ENCODE data around the gene TFB1M. TPM values are rescaled to one million over a fixed set of nuclear protein-coding genes. Genes with fewer than 3 reads are reported as not detected.

The TFB1M gene
- total RNA-seq, 6 experiments from 2014 or later, result 12.3 to 18.9 (median 16.2) TPM

- Histone ChIP-seq H3K4me3 (no peak overlapping the region), H3K36me3 (peaks cover 2 to 48% (median 18%) of the 10 kb centered on the region in 4 donors), H3K27me3 (no peaks in the 10 kb centered on the region), H3K9me3 (no peaks in the 10 kb centered on the region), H3K27ac (no peak overlapping the region), H3K4me1 (no peaks in the 10 kb centered on the region)
- WGBS (ENCODE audit: insufficient coverage, low coverage, low lambda C conversion rate, missing lambda C conversion rate), result 100% methylated on average over 3 of the region's 3 CpGs
- no peak for ATAC-seq
- no peak for DNase-seq
- intact Hi-C loops (cut with DNase I), result no loop called here
- TF ChIP-seq CTCF (IDR thresholded peaks at IDR 0.05), result no peak
- no peak for TF ChIP-seq POLR2A (IDR thresholded peaks at IDR 0.05)
Measured at GRCh38 chr6:155259204-155259603, 55.1 kb downstream of the TFB1M start.

GRCh38 chr6:155257796-155258195 is 56.5 kb downstream of the TFB1M start:
- Histone ChIP-seq H3K36me3 (peaks cover 2 to 48% (median 21%) of the 10 kb centered on the region in 4 donors), H3K4me1 (no peaks in the 10 kb centered on the region), H3K9me3 (no peaks in the 10 kb centered on the region), H3K4me3 (no peak overlapping the region), H3K27ac (no peak overlapping the region), H3K27me3 (no peaks in the 10 kb centered on the region)
- ATAC-seq, result no peak
- intact Hi-C loops (cut with DNase I), result no loop called here
- TF ChIP-seq POLR2A (IDR thresholded peaks at IDR 0.05) (no peak), CTCF (IDR thresholded peaks at IDR 0.05) (no peak)
- WGBS (ENCODE audit: insufficient coverage, low coverage, low lambda C conversion rate, missing lambda C conversion rate), result 99% methylated on average over 9 of the region's 9 CpGs
- no peak for DNase-seq

- intact Hi-C loops (cut with DNase I), result no loop called here
- Histone ChIP-seq H3K4me3 (no peak overlapping the region), H3K4me1 (no peaks in the 10 kb centered on the region), H3K27me3 (no peaks in the 10 kb centered on the region), H3K27ac (no peak overlapping the region), H3K9me3 (no peaks in the 10 kb centered on the region), H3K36me3 (peaks cover 4 to 52% (median 21%) of the 10 kb centered on the region in 4 donors)
- ATAC-seq, result no peak
- no peak for DNase-seq
- TF ChIP-seq CTCF (IDR thresholded peaks at IDR 0.05), result no peak
- no peak for TF ChIP-seq POLR2A (IDR thresholded peaks at IDR 0.05)
- 62% methylated on average over 7 of the region's 13 CpGs for WGBS (ENCODE audit: insufficient coverage, low coverage, low lambda C conversion rate, missing lambda C conversion rate)
Measured at GRCh38 chr6:155256122-155256795, 58.0 kb downstream of the TFB1M start.

GRCh38 chr6:155254139-155254538 is 60.1 kb downstream of the TFB1M start:
- Histone ChIP-seq H3K9me3 (no peaks in the 10 kb centered on the region), H3K4me3 (no peak overlapping the region), H3K36me3 (peaks cover 0 to 35% (median 15%) of the 10 kb centered on the region in 4 donors), H3K27me3 (no peaks in the 10 kb centered on the region), H3K4me1 (no peaks in the 10 kb centered on the region), H3K27ac (no peak overlapping the region)
- intact Hi-C loops (cut with DNase I), result no loop called here
- no peak for TF ChIP-seq CTCF (IDR thresholded peaks at IDR 0.05)
- no peak for TF ChIP-seq POLR2A (IDR thresholded peaks at IDR 0.05)
- WGBS (ENCODE audit: insufficient coverage, low coverage, low lambda C conversion rate, missing lambda C conversion rate), result 88% methylated on average over 5 of the region's 10 CpGs
- DNase-seq (no peak), ATAC-seq (peak in 1 of 4 donors; percentile 13)

Data from right lobe of liver (tissue), 6 donors.